Colon (tissue), 2 donors: ENCODE measurements around the gene HLA-DRA.
"Not testable (repeated sequence)": the region's sequence is repeated elsewhere in the genome, so short reads cannot be mapped to it uniquely, and the experiment has no call there.

ENCODE experiments used
- FAIRE-seq: peaks from 2 replicates; lab custom pipeline; 2012; peaks lifted over from hg19 to GRCh38; lab: Jason Lieb, UNC
- donor health status: control.
- donor health status: control.

HLA-DRA gene

GRCh38 chr6:32431142-32431541, 8.5 kb upstream of the HLA-DRA start:
- no peak for FAIRE-seq

- FAIRE-seq = peak; percentile 24
Measured at GRCh38 chr6:32432050-32432450, 7.6 kb upstream of the HLA-DRA start.

GRCh38 chr6:32433950-32434349, 5.7 kb upstream of the HLA-DRA start:
- FAIRE-seq = not testable (repeated sequence)

- FAIRE-seq = no peak
Measured at GRCh38 chr6:32436186-32436585, 3.5 kb upstream of the HLA-DRA start.

GRCh38 chr6:32436995-32437836, 2.5 kb upstream of the HLA-DRA start:
- no peak for FAIRE-seq

- no peak for FAIRE-seq
Measured at GRCh38 chr6:32439139-32439538, 548 bp upstream of the HLA-DRA start.

- no peak for FAIRE-seq
Measured at GRCh38 chr6:32442243-32442667, 2.6 kb downstream of the HLA-DRA start.

GRCh38 chr6:32442977-32443552, 3.4 kb downstream of the HLA-DRA start:
- FAIRE-seq = no peak

GRCh38 chr6:32444433-32444832, 4.7 kb downstream of the HLA-DRA start:
- FAIRE-seq = no peak

- no peak for FAIRE-seq
Measured at GRCh38 chr6:32445321-32445854, 5.7 kb downstream of the HLA-DRA start.

GRCh38 chr6:32447932-32448331, 8.2 kb downstream of the HLA-DRA start:
- FAIRE-seq = no peak

GRCh38 chr6:32449088-32449736, 9.5 kb downstream of the HLA-DRA start:
- no peak for FAIRE-seq

GRCh38 chr6:32457054-32457453, 17.4 kb downstream of the HLA-DRA start:
- no peak for FAIRE-seq

GRCh38 chr6:32459781-32460424, 20.2 kb downstream of the HLA-DRA start:
- FAIRE-seq = no peak

GRCh38 chr6:32460528-32460927, 20.8 kb downstream of the HLA-DRA start:
- no peak for FAIRE-seq

- FAIRE-seq = no peak
Measured at GRCh38 chr6:32461493-32461892, 21.8 kb downstream of the HLA-DRA start.

- no peak for FAIRE-seq
Measured at GRCh38 chr6:32462609-32463008, 22.9 kb downstream of the HLA-DRA start.

GRCh38 chr6:32467743-32468503, 28.2 kb downstream of the HLA-DRA start:
- not testable (repeated sequence) for FAIRE-seq

- no peak for FAIRE-seq
Measured at GRCh38 chr6:32472781-32473375, 33.2 kb downstream of the HLA-DRA start.

GRCh38 chr6:32473376-32474348, 34.0 kb downstream of the HLA-DRA start:
- not testable (repeated sequence) for FAIRE-seq
